Uterus (tissue), 4 donors: ENCODE data around the gene NPEPL1. TPM values are rescaled to one million over a fixed set of nuclear protein-coding genes. Genes with fewer than 3 reads are reported as not detected.

Source experiments
- DNase-seq, 2 donors: peaks; one replicate each; pipeline ENCODE4 v3.0.0-alpha.2; 2019 to 2020
- H3K27ac ChIP-seq, 2 donors: fragments of 200-600 bp; sonication (generic); 1 replicate in 1 of 2; 2 replicates in 1 of 2; pipeline ENCODE4 v1.5.1; 2016 to 2018
- H3K27me3 ChIP-seq, 2 donors: fragments of 200-600 bp; sonication (generic); one replicate each; pipeline ENCODE4 v1.5.1; 2018 to 2019; ENCODE audit warnings: control low read depth in 1 of 2
- H3K36me3 ChIP-seq, 2 donors: fragments of 200-600 bp; sonication (generic); one replicate each; pipeline ENCODE4 v1.5.1; 2019; ENCODE audit warnings: control low read depth in 1 of 2
- H3K4me1 ChIP-seq, 2 donors: fragments of 200-600 bp; sonication (generic); one replicate each; pipeline ENCODE4 v1.5.1; 2018 to 2019; ENCODE audit warnings: control low read depth in 1 of 2
- H3K4me3 ChIP-seq, 2 donors: fragments of 200-600 bp; sonication (generic); 1 replicate in 1 of 2; 2 replicates in 1 of 2; pipeline ENCODE4 v1.5.1; 2018 to 2019; ENCODE audit warnings: mild to moderate bottlenecking in 1 of 2
- H3K9me3 ChIP-seq, 2 donors: fragments of 200-600 bp; sonication (generic); one replicate each; pipeline ENCODE4 v1.5.1; 2019; ENCODE audit warnings: control low read depth in 1 of 2
- CTCF ChIP-seq, 4 experiments: fragments of 200-600 bp in 2 of 4; fragments of 450-650 bp in 2 of 4; sonication (generic) in 2 of 4; IDR thresholded peaks; one replicate each; pipeline ENCODE4 v1.5.1; 2016 to 2019; ENCODE audit warnings: antibody characterized with exemption in 4 of 4, mild to moderate bottlenecking in 2 of 4, moderate library complexity in 1 of 4
- POLR2A ChIP-seq, 2 donors: fragments of 450-650 bp; IDR thresholded peaks; one replicate each; pipeline ENCODE4 v1.6.1; 2016; ENCODE audit warnings: antibody characterized with exemption in 2 of 2, mild to moderate bottlenecking in 1 of 2, moderate library complexity in 1 of 2
- intact Hi-C: fragments of 100-400 bp; cut with DNase I; formaldehyde crosslinking; loops from one replicate; pipeline ENCODE4 v1.15.1; 2023; ENCODE audit warnings: low total_unique reads
- total RNA-seq, 4 donors: library from RNA; depleted of rRNA in 3 of 4; stranded (reverse); fragments of >200 nt in 3 of 4; gene quantifications; one replicate each; pipeline versions ENCODE4 v1.1.0 to v1.2.4, GENCODE V29; 2014 to 2023
- donor health status: DM: yes; HTN: yes; CAD: no.

Gene NPEPL1
- total RNA-seq, 4 donors from 2014 or later: 14.1 to 35.2 (median 24.7) TPM

- H3K36me3 ChIP-seq: no peaks in the 10 kb centered on the region
- H3K4me1 ChIP-seq: no peaks in the 10 kb centered on the region
- H3K27me3 ChIP-seq: no peaks in the 10 kb centered on the region
- no peak for DNase-seq
- TF ChIP-seq CTCF (IDR thresholded peaks at IDR 0.05): no peak
- no peak for TF ChIP-seq POLR2A (IDR thresholded peaks at IDR 0.05)
- no peaks in the 10 kb centered on the region for H3K9me3 ChIP-seq
- no peak overlapping the region for H3K27ac ChIP-seq
- H3K4me3 ChIP-seq: no peak overlapping the region
- intact Hi-C loops: no loop called here
Observed at GRCh38 chr20:58763076-58763475, 70.5 kb downstream of the NPEPL1 start.

Other genes starting within 250 kb of the NPEPL1 start
- 1 to 10 TPM in 2 of 4 donors, under 1 TPM in 1, not detected in 1; 0.59 to 2.1 (median 1.1) TPM for gene APCDD1L, start 177.4 kb upstream of the NPEPL1 start, total RNA-seq
- 10 to 100 TPM; 32.6 to 82.7 (median 60.8) TPM for gene STX16, start 41.5 kb upstream of the NPEPL1 start, total RNA-seq
- 1 to 10 TPM in 2 of 4 donors, under 1 TPM in 1, not detected in 1; 0.77 to 3.4 (median 1.2) TPM for gene GNAS-AS1, start 158.1 kb downstream of the NPEPL1 start, total RNA-seq
- 100 to 1,000 TPM; 281 to 822 (median 446) TPM for gene GNAS, start 159.9 kb downstream of the NPEPL1 start, total RNA-seq